ENCODE measurements around the gene RNU4-1.

- peak; percentile 48 to 87 (median 72) for TF ChIP-seq CTCF (IDR thresholded peaks at IDR 0.05)
- TF ChIP-seq POLR2A (IDR thresholded peaks at IDR 0.05): peak in 1 of 2 donors; percentile 22
Observed at GRCh38 chr12:120301962-120302815, 9.2 kb upstream of the RNU4-1 start, which contains the start of gene SIRT4.

All from Peyer's patch (tissue), 4 donors.